G401.6 (cell line): Measurements from ENCODE around the gene LOC101059915.
"Not testable (repeated sequence)": the region's sequence is repeated elsewhere in the genome, so short reads cannot be mapped to it uniquely, and the experiment has no call there.

ENCODE experiments used
- FAIRE-seq: peaks from 2 replicates; lab custom pipeline; 2012; peaks lifted over from hg19 to GRCh38; lab: Jason Lieb, UNC

Gene LOC101059915

GRCh38 chrX:71640002-71640401, 27.3 kb upstream of the LOC101059915 start:
- no peak for FAIRE-seq

- FAIRE-seq = not testable (repeated sequence)
Measured at GRCh38 chrX:71644406-71644805, 22.9 kb upstream of the LOC101059915 start.

GRCh38 chrX:71650333-71650969, 16.9 kb upstream of the LOC101059915 start:
- no peak for FAIRE-seq

- peak; percentile 79 for FAIRE-seq
Measured at GRCh38 chrX:71652405-71652804, 14.9 kb upstream of the LOC101059915 start.

- no peak for FAIRE-seq
Measured at GRCh38 chrX:71653344-71653743, 14.0 kb upstream of the LOC101059915 start.

GRCh38 chrX:71657267-71657666, 10.1 kb upstream of the LOC101059915 start:
- no peak for FAIRE-seq

- FAIRE-seq = no peak
Measured at GRCh38 chrX:71659342-71659741, 8.0 kb upstream of the LOC101059915 start.

- FAIRE-seq = no peak
Measured at GRCh38 chrX:71659959-71660358, 7.4 kb upstream of the LOC101059915 start.

GRCh38 chrX:71660562-71661416, 6.6 kb upstream of the LOC101059915 start:
- no peak for FAIRE-seq

GRCh38 chrX:71661919-71662318, 5.4 kb upstream of the LOC101059915 start:
- FAIRE-seq = no peak

- not testable (repeated sequence) for FAIRE-seq
Measured at GRCh38 chrX:71662654-71663053, 4.7 kb upstream of the LOC101059915 start.

GRCh38 chrX:71663238-71663637, 4.1 kb upstream of the LOC101059915 start:
- FAIRE-seq = not testable (repeated sequence)

- peak; percentile 44 for FAIRE-seq
Measured at GRCh38 chrX:71664202-71664601, 3.1 kb upstream of the LOC101059915 start.

- no peak for FAIRE-seq
Measured at GRCh38 chrX:71664889-71665491, 2.4 kb upstream of the LOC101059915 start.

GRCh38 chrX:71665747-71666146, 1.6 kb upstream of the LOC101059915 start:
- FAIRE-seq = no peak

GRCh38 chrX:71666240-71667223, 814 bp upstream of the LOC101059915 start:
- FAIRE-seq = no peak

GRCh38 chrX:71668248-71668595, 876 bp downstream of the LOC101059915 start:
- no peak for FAIRE-seq

- no peak for FAIRE-seq
Measured at GRCh38 chrX:71669492-71669891, 2.1 kb downstream of the LOC101059915 start.

GRCh38 chrX:71669947-71670346, 2.6 kb downstream of the LOC101059915 start:
- FAIRE-seq = peak; percentile 66

- no peak for FAIRE-seq
Measured at GRCh38 chrX:71671043-71671780, 3.9 kb downstream of the LOC101059915 start.

- FAIRE-seq = no peak
Measured at GRCh38 chrX:71671938-71672337, 4.6 kb downstream of the LOC101059915 start.
